Mesenchymal stem cell (in vitro differentiated cells and primary cell): ENCODE data around the gene SNRNP48.

Source experiments
- DNase-seq: peaks from one replicate; pipeline ENCODE4 v3.0.0-alpha.2; 2013
- H2AFZ ChIP-seq: one replicate; pipeline ENCODE4 v1.6.1; 2013; ENCODE audit warnings: low read depth, mild to moderate bottlenecking, control low read depth, inconsistent platforms, low read length, moderate library complexity
- H2AK5ac ChIP-seq: 2 replicates; pipeline ENCODE4 v1.6.1; 2013; ENCODE audit warnings: low read length, moderate library complexity, mild to moderate bottlenecking, inconsistent platforms; ENCODE audit not compliant: severe bottlenecking
- H2BK120ac ChIP-seq: one replicate; pipeline ENCODE4 v1.6.1; 2013; ENCODE audit warnings: low read depth, mild to moderate bottlenecking, inconsistent platforms, low read length, moderate library complexity
- H2BK12ac ChIP-seq, 2 experiments: one replicate each; pipeline ENCODE4 v1.6.1; 2013; ENCODE audit warnings: inconsistent platforms in 2 of 2, low read length in 2 of 2, mild to moderate bottlenecking in 2 of 2, moderate library complexity in 2 of 2, control low read depth in 1 of 2
- H2BK15ac ChIP-seq: one replicate; pipeline ENCODE4 v1.6.1; 2013; ENCODE audit warnings: mild to moderate bottlenecking, low read depth, inconsistent platforms; ENCODE audit not compliant: poor library complexity, severe bottlenecking
- H2BK5ac ChIP-seq: 2 replicates; pipeline ENCODE4 v1.6.1; 2013; ENCODE audit warnings: low read depth, mild to moderate bottlenecking, low read length, control low read depth, inconsistent platforms; ENCODE audit not compliant: poor library complexity, severe bottlenecking
- H3K14ac ChIP-seq, 2 experiments: one replicate each; pipeline ENCODE4 v1.6.1; 2013; ENCODE audit warnings: inconsistent platforms in 2 of 2, low read length in 2 of 2, control low read depth in 1 of 2, mild to moderate bottlenecking in 1 of 2, moderate library complexity in 1 of 2
- H3K18ac ChIP-seq, 2 experiments: one replicate each; pipeline ENCODE4 v1.6.1; 2013; ENCODE audit warnings: inconsistent platforms in 2 of 2, low read length in 2 of 2, control low read depth in 1 of 2, low read depth in 1 of 2, mild to moderate bottlenecking in 1 of 2
- H3K23ac ChIP-seq, 2 experiments: one replicate each; pipeline ENCODE4 v1.6.1; 2013; ENCODE audit warnings: inconsistent platforms in 2 of 2, low read length in 2 of 2, mild to moderate bottlenecking in 2 of 2, moderate library complexity in 2 of 2, control low read depth in 1 of 2
- H3K27ac ChIP-seq: 2 replicates; pipeline ENCODE4 v1.5.1; 2013; ENCODE audit warnings: mild to moderate bottlenecking, moderate library complexity, low read length, control low read depth, inconsistent platforms; ENCODE audit not compliant: poor library complexity, severe bottlenecking
- H3K27me3 ChIP-seq, 2 experiments: 2 replicates each; pipeline versions ENCODE4 v1.6.1 to v1.7.0; 2013; ENCODE audit warnings: low read length in 2 of 2, mild to moderate bottlenecking in 2 of 2, moderate library complexity in 2 of 2, control low read depth in 1 of 2, inconsistent platforms in 1 of 2; ENCODE audit not compliant: control insufficient read depth in 1 of 2, insufficient read depth in 1 of 2
- H3K36me3 ChIP-seq, 2 experiments: 2 replicates each; pipeline versions ENCODE4 v1.6.1 to v1.7.0; 2013; ENCODE audit warnings: low read length in 2 of 2, control low read depth in 1 of 2, inconsistent platforms in 1 of 2, low read depth in 1 of 2, mild to moderate bottlenecking in 1 of 2; ENCODE audit not compliant: insufficient read depth in 2 of 2, control insufficient read depth in 1 of 2
- H3K4ac ChIP-seq, 2 experiments: one replicate each; pipeline ENCODE4 v1.6.1; 2013; ENCODE audit warnings: inconsistent platforms in 2 of 2, low read length in 2 of 2, mild to moderate bottlenecking in 2 of 2, moderate library complexity in 2 of 2, control low read depth in 1 of 2, low read depth in 1 of 2
- H3K4me1 ChIP-seq: 2 replicates; pipeline ENCODE4 v1.6.1; 2013; ENCODE audit warnings: low read depth, low read length, control low read depth; ENCODE audit not compliant: control insufficient read depth, insufficient read depth
- H3K4me2 ChIP-seq: 2 replicates; pipeline ENCODE4 v1.6.1; 2013; ENCODE audit warnings: low read length, mild to moderate bottlenecking, inconsistent platforms; ENCODE audit not compliant: poor library complexity, severe bottlenecking
- H3K4me3 ChIP-seq, 2 experiments: 2 replicates each; pipeline versions ENCODE4 v1.5.1 to v1.7.0; 2013; ENCODE audit warnings: low read length in 2 of 2, mild to moderate bottlenecking in 2 of 2, control low read depth in 1 of 2, low read depth in 1 of 2; ENCODE audit not compliant: insufficient read depth in 1 of 2
- H3K79me1 ChIP-seq: replicated peaks from 2 replicates; pipeline ENCODE4 v1.6.1; 2013; ENCODE audit warnings: mild to moderate bottlenecking, control low read depth, low read length, inconsistent platforms; ENCODE audit not compliant: poor library complexity, severe bottlenecking
- H3K9ac ChIP-seq: 2 replicates; pipeline ENCODE4 v1.7.0; 2013; ENCODE audit warnings: mild to moderate bottlenecking, low read length, moderate library complexity
- H3K9me3 ChIP-seq: 2 replicates; pipeline ENCODE4 v1.7.0; 2013; ENCODE audit warnings: mild to moderate bottlenecking, low read length; ENCODE audit not compliant: control insufficient read depth
- H4K8ac ChIP-seq: one replicate; pipeline ENCODE4 v1.6.1; 2013; ENCODE audit warnings: inconsistent platforms, mild to moderate bottlenecking, low read length, moderate library complexity
- H4K91ac ChIP-seq: one replicate; pipeline ENCODE4 v1.6.1; 2013; ENCODE audit warnings: mild to moderate bottlenecking, low read length, inconsistent platforms
- WGBS: methylation state at CpG from one replicate; pipeline ENCODE4 v1.1.7; 2013; ENCODE audit warnings: mixed read lengths; 5-methylcytosine and 5-hydroxymethylcytosine counted together

SNRNP48 gene

DNA sequence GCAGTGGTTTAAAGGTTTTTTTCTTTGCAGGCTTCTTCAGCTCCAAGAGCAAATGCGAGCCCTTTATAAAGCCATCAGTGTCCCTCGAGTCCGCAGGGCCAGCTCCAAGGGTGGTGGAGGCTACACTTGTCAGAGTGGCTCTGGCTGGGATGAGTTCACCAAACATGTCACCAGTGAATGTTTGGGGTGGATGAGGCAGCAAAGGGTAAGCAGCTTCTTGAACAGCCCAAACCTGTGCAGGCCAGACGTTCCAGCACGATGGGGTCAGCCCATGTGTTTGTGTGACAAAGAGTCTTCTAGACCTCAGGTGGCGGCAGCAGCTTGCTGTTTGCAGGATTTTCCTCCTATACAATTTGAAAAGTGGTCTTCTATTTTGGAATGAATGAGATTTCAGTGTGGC lies 30.8 kb upstream of the SNRNP48 start:
- Histone ChIP-seq H3K9ac (no peak overlapping the region), H4K8ac (no peak overlapping the region), H3K4ac (no peak overlapping the region), H3K14ac (no peak overlapping the region), H3K4me3 (no peak overlapping the region), H3K79me1 (peaks cover 18% of the 10 kb centered on the region), H3K36me3 (peaks cover 0 to 19% of the 10 kb centered on the region in 2 experiments), H2BK15ac (no peak overlapping the region), H3K9me3 (no peaks in the 10 kb centered on the region), H2AFZ (no peak overlapping the region), H2BK5ac (no peak overlapping the region), H4K91ac (no peak overlapping the region), H3K27me3 (peaks cover 0 to 2% of the 10 kb centered on the region in 2 experiments), H2BK120ac (no peak overlapping the region), H2AK5ac (no peak overlapping the region), H3K27ac (no peak overlapping the region), H3K23ac (peak overlapping the region in 1 of 2 experiments; percentile 23), H3K4me1 (no peaks in the 10 kb centered on the region), H2BK12ac (no peak overlapping the region), H3K18ac (no peak overlapping the region), H3K4me2 (no peak overlapping the region)
- DNase-seq = no peak
- WGBS = 97% methylated on average over 6 of the region's 6 CpGs

DNA sequence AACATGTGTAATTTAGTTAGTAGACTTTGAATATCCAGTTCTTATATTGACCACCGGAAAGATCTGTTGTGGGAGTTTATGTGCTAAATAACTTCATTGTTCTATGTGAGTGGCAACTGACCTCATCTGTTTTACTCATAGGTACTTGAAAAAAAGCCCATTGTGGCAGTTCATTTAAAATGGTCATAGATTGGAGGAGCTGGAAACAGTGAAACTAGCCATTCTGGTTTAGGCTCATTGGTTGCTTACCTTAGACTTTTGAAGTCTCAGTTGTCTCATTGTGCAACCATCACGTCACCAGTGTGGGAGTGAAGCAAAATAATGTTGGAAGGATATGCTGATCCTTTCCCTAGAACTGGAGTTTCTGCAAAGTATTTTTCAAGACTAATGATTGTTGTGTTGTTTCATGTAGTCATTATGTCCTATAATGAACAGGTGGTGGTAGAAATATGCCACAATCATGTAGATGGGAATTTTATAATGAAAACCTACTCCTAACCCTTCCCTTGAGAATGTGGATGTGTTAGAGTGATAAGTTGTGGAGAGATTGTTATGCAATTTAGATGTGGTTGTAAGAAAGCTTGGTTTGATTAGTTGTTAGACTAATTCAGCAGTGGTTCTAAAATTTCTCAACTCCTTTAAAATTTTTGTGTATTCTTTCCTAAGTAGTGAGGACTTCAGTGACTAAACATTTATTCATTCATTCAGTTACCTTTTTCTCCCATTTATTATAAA lies 30.2 kb upstream of the SNRNP48 start:
- DNase-seq = no peak
- Histone ChIP-seq H3K27me3 (peaks cover 0 to 2% of the 10 kb centered on the region in 2 experiments), H3K18ac (no peak overlapping the region), H4K8ac (no peak overlapping the region), H3K4ac (no peak overlapping the region), H2AK5ac (no peak overlapping the region), H3K27ac (no peak overlapping the region), H2BK5ac (no peak overlapping the region), H2BK15ac (no peak overlapping the region), H3K9me3 (no peaks in the 10 kb centered on the region), H3K79me1 (peaks cover 14% of the 10 kb centered on the region), H4K91ac (no peak overlapping the region), H3K4me2 (no peak overlapping the region), H3K23ac (no peak overlapping the region), H3K9ac (no peak overlapping the region), H3K4me3 (no peak overlapping the region), H3K36me3 (peaks cover 0 to 20% of the 10 kb centered on the region in 2 experiments), H3K4me1 (no peaks in the 10 kb centered on the region), H2BK120ac (no peak overlapping the region), H2AFZ (no peak overlapping the region), H2BK12ac (no peak overlapping the region), H3K14ac (no peak overlapping the region)
- 93% methylated on average over 2 of the region's 2 CpGs for WGBS

DNA sequence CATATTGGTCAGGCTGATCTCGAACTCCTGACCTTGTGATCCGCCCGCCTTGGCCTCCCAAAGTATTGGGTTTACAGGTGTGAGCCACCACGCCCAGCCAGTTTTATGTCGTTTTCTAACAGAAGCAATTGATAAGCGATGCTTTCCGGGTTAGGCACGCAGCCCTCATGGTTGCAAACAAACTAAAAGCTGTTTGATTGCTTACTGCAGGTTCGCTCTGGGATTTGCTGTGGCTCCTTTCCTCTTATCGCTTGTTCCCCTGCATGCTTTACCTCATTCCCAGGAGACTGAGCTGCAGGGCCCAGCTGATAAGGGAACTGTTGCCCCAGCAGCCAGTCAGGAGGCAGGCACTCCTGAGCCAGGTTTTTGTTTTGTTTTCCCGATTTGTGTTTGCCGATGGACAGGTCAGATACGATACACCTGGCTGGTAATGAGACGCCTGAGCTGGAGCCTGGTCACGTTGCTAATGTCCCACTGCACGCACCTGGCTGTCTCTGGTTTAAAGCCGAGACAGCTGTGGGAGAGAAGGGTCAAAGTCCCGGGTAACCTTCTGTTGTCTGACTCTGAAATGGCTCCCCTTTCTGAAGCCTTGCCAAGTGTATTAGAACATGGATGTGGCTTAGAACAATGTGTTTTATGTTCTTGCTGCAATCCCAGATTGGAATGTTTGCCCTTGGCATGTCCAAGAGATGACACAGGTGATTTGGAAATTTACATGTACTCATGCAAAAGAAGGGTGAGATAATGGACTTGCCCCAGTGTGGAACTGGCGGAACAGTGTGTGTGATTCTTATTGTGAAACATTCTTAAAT lies 28.6 kb upstream of the SNRNP48 start:
- Histone ChIP-seq H3K27me3 (peaks cover 0 to 2% of the 10 kb centered on the region in 2 experiments), H2BK120ac (no peak overlapping the region), H3K23ac (no peak overlapping the region), H2BK15ac (no peak overlapping the region), H2BK5ac (no peak overlapping the region), H3K4me2 (no peak overlapping the region), H4K8ac (no peak overlapping the region), H3K9me3 (no peaks in the 10 kb centered on the region), H3K4me1 (no peaks in the 10 kb centered on the region), H2AFZ (no peak overlapping the region), H2AK5ac (no peak overlapping the region), H4K91ac (no peak overlapping the region), H3K18ac (no peak overlapping the region), H3K27ac (no peak overlapping the region), H3K79me1 (peaks cover 8% of the 10 kb centered on the region), H3K36me3 (peaks cover 0 to 24% of the 10 kb centered on the region in 2 experiments), H2BK12ac (no peak overlapping the region), H3K9ac (no peak overlapping the region), H3K14ac (no peak overlapping the region), H3K4me3 (no peak overlapping the region), H3K4ac (no peak overlapping the region)
- DNase-seq = no peak
- 96% methylated on average over 18 of the region's 19 CpGs for WGBS

DNA sequence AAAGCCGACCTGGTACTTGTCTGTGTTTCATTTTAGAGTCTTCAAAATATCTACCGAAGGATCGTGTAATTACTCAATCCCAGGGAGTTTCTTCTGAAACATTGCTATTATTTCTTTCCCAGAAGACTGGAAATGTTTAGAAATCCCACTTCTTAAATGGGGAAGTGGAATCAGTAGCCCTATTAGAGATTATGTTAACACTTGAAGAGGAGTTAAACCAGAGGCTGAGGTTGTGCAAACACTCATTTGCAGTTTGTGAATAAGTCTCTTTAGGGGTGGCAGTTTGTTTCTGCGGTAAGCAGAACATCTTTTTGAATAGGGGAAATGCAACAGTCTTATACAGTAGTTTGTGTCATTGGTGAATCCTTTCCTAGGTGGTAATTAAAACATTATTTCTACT lies 27.2 kb upstream of the SNRNP48 start:
- Histone ChIP-seq H3K9ac (no peak overlapping the region), H3K14ac (no peak overlapping the region), H2BK5ac (no peak overlapping the region), H3K27me3 (no peaks in the 10 kb centered on the region), H2BK15ac (no peak overlapping the region), H3K79me1 (peaks cover 7% of the 10 kb centered on the region), H3K23ac (no peak overlapping the region), H3K36me3 (peaks cover 0 to 28% of the 10 kb centered on the region in 2 experiments), H3K18ac (no peak overlapping the region), H3K4ac (no peak overlapping the region), H2AFZ (no peak overlapping the region), H4K8ac (no peak overlapping the region), H3K4me2 (no peak overlapping the region), H2BK12ac (no peak overlapping the region), H3K27ac (no peak overlapping the region), H3K4me1 (no peaks in the 10 kb centered on the region), H4K91ac (no peak overlapping the region), H3K9me3 (no peaks in the 10 kb centered on the region), H2BK120ac (no peak overlapping the region), H3K4me3 (no peak overlapping the region), H2AK5ac (no peak overlapping the region)
- WGBS = 100% methylated on average over 4 of the region's 4 CpGs
- DNase-seq = no peak
